Stimulated activated naive CD4-positive, alpha-beta T cell (primary cell): ENCODE data around the gene PREX1.

Source experiments
- DNase-seq, 6 experiments: peaks; one replicate each; lab custom pipeline; 2025; lab: John Stamatoyannopoulos, UW

Gene PREX1

DNA sequence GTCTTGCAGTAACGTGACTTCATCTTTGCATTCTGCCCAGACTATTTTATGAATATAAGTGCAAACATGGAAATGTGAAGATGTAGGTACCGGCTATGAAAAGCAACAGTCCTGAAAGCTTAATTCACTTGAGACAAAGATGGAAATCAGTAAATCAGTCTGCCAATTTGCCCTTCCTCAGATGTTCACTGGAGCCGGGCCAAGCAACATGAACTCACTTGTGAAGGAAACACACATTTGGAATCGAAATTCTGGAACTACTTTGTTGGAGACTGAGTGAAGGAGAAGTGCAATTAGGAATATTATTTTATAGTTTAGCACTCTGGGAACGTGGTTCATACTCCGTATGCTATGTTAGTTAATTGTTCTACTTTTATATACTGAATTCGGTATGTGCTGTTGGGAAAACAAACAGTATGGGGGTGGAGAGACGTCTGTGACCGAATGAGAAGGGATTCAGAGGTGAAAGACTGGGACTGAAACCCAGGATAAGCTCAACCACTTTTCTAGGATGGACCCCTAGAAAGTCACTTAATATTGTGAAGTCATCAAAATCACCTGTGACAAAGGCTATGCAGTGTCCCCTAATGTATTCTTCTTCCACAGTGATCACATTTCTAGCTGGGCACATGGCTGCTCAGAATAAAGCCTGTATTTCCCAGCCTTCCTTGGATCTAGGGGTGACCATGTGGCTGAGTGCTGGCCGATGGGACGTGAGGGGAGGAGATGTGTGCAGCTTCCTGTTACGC lies 95.5 kb downstream of the PREX1 start:
- DNase-seq = no peak

DNA sequence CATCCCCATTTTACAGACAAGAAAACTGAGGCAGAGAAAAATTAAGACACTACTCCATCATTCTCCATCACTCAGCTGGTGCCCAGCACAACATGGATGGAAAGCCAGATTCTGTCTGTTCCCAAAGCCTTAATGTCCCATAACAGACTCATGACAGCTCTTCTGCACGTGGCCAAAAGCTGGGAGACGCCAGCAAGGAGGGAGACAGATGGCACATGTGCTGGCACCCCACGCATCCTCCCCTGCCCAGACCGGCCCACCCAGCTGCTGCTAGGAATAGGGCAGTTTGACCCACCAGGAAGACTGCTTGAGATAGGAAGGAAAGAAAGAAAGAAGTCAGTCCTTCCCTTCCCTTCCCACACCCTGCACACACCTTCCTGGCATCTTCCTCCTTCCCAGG lies 96.3 kb downstream of the PREX1 start:
- no peak for DNase-seq

DNA sequence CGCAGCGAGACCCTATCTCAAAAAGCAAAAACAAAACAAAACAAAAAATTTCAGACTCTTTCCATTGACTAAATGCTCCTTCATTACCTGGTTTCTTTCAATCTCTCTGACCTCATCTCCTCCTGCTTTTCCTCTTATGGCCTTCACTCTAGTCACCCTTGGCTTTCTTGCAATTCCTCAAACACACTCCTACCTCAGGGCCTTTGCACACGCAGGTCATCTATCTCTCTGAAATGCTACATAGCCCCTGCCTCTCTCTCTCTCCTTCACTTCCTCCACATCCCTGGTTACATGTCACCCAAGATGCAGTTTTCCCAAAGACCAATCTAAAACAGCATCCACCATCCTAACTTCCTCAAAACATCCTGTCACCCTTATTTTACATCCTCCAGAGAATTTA lies 96.8 kb downstream of the PREX1 start:
- DNase-seq = no peak

GRCh38 chr20:48729538-48729937 lies 98.3 kb downstream of the PREX1 start:
- no peak for DNase-seq

DNA sequence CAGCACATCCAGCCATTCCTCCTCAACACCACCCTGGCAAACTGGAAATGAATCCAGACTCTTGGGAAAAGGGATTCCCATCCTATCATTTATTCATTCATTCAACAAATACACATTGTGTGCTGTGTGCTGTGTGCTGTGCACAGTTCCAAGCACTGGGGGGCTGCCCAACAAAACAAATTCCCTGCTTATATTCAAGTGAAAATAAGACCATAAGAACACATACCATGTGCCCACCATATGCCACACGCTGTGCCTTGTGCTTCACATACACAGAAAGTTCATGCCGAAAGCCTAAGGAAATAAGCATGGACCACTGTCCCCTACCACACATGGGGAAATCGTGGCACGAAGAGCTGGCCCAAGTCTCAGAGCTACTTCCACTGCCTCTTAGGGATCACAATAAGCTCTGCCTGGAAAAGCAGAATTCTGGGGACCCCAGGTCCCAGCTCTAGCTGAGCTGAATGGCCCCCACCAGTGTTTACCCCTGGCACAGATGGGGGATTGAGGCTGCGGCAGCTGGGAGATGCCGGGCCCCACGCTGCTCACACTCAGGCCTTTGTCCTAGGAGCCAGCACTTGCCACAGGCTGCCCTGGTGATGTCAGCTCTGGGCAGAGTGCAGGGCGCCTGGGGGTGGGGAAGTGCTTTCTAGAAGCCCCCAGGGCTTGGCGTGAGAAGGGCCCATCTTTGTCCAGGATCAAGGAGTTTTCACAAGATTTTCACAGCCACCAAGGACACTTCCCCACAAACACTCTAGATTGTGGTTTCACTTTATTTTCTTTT lies 99.6 kb downstream of the PREX1 start:
- no peak for DNase-seq

DNA sequence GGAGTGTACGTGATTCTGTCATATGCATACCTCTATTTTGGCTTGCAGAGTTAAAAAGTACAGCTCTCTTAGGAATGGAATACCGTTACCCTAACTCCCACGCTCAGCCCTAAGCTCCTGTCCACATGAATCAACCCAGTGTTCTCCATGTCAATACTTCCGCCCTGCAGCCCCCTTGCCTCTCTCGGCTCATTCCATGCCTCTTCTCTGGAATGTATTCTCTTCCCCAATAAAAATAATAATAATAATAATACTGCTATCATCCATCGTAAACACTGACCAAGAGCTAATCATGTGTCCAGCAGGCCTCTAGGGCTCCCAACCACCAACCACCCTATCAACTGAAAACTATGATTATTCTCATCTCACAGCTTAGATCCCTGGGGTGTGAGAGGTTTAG lies 100.6 kb downstream of the PREX1 start:
- DNase-seq = no peak

- no peak for DNase-seq
Measured at GRCh38 chr20:48725555-48725991, 102.2 kb downstream of the PREX1 start.

DNA sequence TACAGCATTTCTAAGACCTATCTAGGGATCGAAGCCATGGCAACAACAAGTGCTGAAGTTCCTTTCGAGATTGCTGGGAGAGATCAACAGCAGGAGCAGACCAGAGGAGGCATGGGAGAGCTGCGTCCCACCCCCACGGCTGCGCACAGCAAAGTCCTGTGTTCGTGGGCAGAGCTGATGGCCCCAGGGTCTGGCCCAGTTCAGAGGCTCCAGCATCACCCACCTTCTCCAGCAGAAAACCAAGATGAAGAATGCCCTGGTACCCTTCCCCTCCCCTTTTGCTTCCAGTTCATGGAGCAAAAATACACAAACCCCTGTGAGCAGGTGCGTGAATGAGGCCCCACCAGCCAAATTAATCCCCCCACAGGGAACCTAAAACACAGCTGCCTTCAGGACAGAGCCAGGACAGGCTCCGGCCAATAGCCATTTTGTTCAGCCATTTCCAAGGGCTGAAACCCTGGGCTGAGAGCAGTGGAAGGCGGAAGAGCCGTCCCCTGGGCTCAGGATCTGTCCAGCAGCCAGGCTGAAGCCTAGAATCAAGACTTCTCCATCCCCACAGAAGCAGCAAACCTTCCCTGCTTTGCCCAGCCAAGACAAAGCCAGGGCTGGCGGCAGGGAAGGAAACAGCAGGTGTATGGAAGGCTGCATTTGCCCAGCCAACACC lies 102.8 kb downstream of the PREX1 start:
- no peak for DNase-seq

DNA sequence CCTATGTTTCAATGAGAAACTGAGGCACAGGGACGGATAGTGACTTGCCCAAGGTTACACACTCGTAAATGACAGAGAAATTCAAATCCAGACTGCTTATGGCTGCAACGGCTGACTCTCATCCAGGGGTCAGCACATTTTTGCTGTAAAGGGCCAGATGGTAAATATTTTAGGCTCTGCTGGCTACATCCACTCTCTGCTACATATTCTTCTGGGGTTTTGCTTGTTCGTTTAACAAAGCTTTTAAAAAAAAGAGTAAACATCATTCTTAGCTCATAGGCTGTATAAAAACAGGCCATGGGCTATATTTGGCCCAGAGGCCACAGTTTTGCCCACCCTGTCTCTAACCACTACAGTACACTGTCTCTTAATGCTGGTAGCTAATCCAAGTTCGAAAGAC lies 103.4 kb downstream of the PREX1 start:
- DNase-seq = no peak

- DNase-seq = no peak
Measured at GRCh38 chr20:48723308-48724264, 104.2 kb downstream of the PREX1 start.

GRCh38 chr20:48722737-48723191 lies 105.0 kb downstream of the PREX1 start:
- DNase-seq = no peak

GRCh38 chr20:48722002-48722731 lies 105.6 kb downstream of the PREX1 start:
- DNase-seq = no peak

DNA sequence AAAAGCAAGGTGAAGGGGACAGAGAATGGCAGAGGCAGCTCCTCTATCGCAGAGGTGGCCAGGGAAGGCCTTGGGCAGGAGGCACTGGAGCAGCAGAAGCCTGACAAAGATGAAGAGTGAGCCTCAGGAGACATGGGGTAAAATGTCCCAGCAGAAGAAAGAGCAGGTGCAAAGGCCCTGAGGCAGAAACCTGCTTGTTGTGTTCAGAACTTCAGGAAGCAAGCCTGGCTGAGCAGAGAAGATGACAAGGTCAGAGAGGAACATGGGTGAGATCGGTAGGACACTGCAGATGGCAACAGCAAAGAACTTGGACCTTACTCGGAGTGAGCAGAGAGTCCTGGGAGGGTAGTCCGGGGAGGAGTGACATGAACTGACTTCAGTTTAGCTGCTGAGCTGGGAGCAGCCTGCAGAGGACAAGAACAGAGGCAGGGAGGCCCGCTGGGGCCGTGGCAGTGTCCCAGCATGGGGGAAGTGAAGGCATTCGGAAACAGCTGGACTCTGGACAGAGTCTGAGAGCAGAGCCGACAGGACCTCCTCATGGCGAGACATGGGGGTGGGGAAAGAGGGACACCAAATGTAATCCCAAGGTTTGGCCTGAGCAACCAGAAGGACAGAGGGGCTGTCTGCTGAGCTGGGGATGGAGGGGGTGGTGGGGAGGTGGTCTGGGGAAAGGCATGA lies 106.3 kb downstream of the PREX1 start:
- DNase-seq = no peak

GRCh38 chr20:48720256-48720985 lies 107.4 kb downstream of the PREX1 start:
- no peak for DNase-seq

DNA sequence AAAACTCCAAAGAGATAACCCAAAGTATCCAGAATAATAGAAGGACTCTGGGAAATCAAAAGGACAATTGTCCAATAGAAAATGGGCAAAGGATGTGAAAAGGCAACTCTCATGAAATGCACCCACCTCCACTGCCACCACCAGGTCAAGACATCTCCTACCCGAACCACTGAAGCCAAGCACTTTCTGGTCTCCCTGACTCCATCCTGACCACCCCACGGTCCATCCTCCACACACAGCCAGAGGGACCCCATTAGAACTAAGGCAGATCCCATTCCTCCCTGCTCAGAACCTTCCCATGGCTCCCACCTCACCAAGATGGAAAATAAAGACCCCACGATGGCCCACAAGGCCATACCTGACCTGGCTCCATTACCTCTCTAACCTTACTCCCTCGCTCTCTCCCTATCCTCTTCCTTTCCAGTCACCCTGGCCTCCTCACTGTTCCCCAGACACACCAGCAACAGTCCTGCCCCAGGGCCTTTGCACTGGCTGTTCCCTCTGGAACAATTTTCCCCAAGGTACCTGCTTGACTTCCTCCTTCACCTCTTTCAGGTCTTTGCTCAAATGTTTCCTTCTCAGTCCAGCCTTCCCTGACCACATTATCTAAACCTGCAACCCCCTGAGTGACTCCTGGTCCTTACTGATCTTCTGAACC lies 108.1 kb downstream of the PREX1 start:
- DNase-seq = no peak

GRCh38 chr20:48718786-48719578 lies 108.8 kb downstream of the PREX1 start:
- no peak for DNase-seq

GRCh38 chr20:48717680-48718223 lies 110.0 kb downstream of the PREX1 start:
- DNase-seq = no peak

DNA sequence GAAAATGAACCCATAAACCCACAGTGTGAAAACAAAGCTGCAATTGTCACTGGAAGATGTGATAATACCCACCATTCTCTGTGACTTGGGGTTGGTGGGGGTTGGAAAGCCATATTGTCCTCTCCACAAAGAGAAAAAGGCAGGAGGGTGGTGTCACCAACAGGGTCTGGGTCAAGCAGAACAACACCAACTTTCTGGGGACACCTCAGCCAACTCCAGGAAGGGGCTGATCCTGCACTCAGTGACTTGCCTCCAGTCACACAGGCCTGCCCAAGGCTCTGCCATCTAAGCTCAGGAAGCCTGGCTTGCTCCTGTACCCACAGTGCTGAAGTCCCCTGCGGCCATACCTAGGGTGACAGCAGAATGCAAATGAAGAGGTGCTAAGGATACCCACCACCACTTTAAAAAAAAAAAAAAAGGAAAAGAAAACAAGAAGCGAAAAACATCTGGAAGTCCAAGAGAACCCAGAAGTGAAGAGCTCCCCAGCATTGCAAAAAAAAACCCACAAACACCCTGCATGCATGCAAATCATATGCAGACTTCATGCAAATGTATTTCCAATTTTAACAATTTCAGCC lies 110.6 kb downstream of the PREX1 start:
- no peak for DNase-seq
